LoVo (cell line): ENCODE results near the gene TSPAN1.
"Not testable (repeated sequence)": the region's sequence is repeated elsewhere in the genome, so short reads cannot be mapped to it uniquely, and the experiment has no call there.

Experiments
- DNase-seq: peaks from one replicate; pipeline ENCODE4 v3.0.0-alpha.2; 2016; ENCODE audit warnings: low spot score

TSPAN1 gene

DNA sequence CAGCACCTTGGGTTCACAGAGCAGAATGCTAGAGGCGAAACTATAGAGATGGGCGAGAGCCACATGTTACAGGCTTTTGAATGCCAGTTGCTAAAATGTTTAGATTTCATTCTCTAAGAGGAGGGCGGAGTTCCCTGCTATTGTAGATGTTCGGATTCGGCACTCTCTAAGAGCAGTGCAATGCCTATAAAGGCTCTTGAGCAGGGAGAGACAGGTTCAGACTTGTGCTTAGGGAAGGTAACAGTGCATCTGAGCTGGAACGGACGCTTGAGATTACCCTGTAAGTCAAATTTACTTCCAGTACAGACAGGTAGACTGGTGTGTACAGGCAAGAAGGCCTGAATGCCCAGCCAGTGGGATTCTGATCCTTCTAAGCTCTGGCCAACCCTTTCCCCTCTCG lies 43.6 kb downstream of the TSPAN1 start:
- DNase-seq, result no peak

GRCh38 chr1:46219551-46220520 lies 44.9 kb downstream of the TSPAN1 start:
- DNase-seq, result no peak

- DNase-seq, result no peak
Measured at GRCh38 chr1:46220808-46221207, 45.9 kb downstream of the TSPAN1 start.

DNA sequence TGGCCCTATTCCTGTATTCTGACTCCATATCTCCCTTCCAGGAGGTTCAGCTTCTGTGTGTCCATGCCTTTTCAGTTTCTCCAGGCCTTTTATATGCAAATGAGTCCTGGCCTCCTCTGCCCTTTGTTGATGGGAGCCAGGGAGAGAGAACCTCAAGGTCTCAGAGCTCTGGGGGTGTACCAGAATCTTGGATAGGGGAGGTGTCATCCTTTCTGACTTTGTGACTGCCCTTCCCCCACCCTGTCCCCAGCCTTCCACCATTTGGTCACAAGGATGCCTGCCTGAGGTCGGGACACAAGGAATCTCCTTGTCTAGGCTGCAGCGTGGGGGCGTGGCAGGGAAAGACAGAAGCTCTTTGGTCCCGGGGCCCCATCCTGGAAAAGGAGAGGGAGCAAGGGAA lies 46.9 kb downstream of the TSPAN1 start:
- DNase-seq, result no peak

GRCh38 chr1:46223055-46223454 lies 48.2 kb downstream of the TSPAN1 start:
- DNase-seq, result not testable (repeated sequence)

- peak; percentile 87 for DNase-seq
Measured at GRCh38 chr1:46223472-46223943, 48.6 kb downstream of the TSPAN1 start.

DNA sequence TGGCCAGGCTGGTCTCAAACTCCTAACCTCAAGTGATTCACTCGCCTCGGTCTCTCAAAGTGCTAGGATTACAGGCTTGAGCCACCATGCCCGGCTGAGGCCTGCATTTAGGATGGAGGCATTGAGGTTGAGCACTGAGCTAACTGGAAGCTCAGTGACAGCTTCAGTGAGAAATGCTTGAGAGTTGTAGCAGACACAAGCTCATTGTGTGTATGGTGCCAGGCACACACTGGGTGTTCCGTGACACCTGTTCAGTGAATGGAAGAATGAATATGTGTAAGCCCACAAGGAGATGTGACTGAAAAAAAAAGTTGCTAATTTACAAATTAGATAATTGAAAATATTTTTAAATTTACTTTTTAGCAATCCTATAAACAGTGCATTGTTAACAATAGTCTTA lies 50.1 kb downstream of the TSPAN1 start:
- no peak for DNase-seq

- not testable (repeated sequence) for DNase-seq
Measured at GRCh38 chr1:46231231-46231630, 56.3 kb downstream of the TSPAN1 start.
